Measurements from ENCODE around the gene MTIF2.
"Not testable (repeated sequence)": the region's sequence is repeated elsewhere in the genome, so short reads cannot be mapped to it uniquely, and the experiment has no call there.

Gene MTIF2

GRCh38 chr2:55239656-55240222, 29.3 kb downstream of the MTIF2 start:
- no peak for DNase-seq

- DNase-seq = no peak
These were observed 32.0 kb downstream of the MTIF2 start for GRCh38 chr2:55236992-55237543.

- no peak for DNase-seq
These were observed 33.1 kb downstream of the MTIF2 start for GRCh38 chr2:55235724-55236538.

- no peak for DNase-seq
These were observed 35.4 kb downstream of the MTIF2 start for GRCh38 chr2:55233658-55233940.

GRCh38 chr2:55232863-55233657, 36.0 kb downstream of the MTIF2 start:
- DNase-seq = peak; percentile 56

- peak; percentile 95 for DNase-seq
These were observed 36.8 kb downstream of the MTIF2 start, which contains the start of the genes CLHC1 and RPS27A for GRCh38 chr2:55232084-55232862. Gene CLHC1 (minus strand): TSS chr2:55232293. CDS start chr2:55222411, 9,882 bp downstream. Gene RPS27A (plus strand): TSS chr2:55232688. CDS start chr2:55232825, 137 bp downstream.

GRCh38 chr2:55231546-55232083, 37.4 kb downstream of the MTIF2 start:
- DNase-seq = peak; percentile 67

GRCh38 chr2:55230551-55230950, 38.5 kb downstream of the MTIF2 start:
- DNase-seq = no peak

- no peak for DNase-seq
These were observed 39.8 kb downstream of the MTIF2 start for GRCh38 chr2:55229221-55229620.

GRCh38 chr2:55228226-55228563, 40.8 kb downstream of the MTIF2 start:
- no peak for DNase-seq

- DNase-seq = peak; percentile 76
These were observed 41.4 kb downstream of the MTIF2 start for GRCh38 chr2:55227437-55228225.

GRCh38 chr2:55225481-55226020, 43.5 kb downstream of the MTIF2 start:
- no peak for DNase-seq

- no peak for DNase-seq
These were observed 44.2 kb downstream of the MTIF2 start for GRCh38 chr2:55224761-55225261.

- DNase-seq = no peak
These were observed 44.9 kb downstream of the MTIF2 start for GRCh38 chr2:55223958-55224760.

GRCh38 chr2:55213822-55214221, 55.2 kb downstream of the MTIF2 start:
- no peak for DNase-seq

- DNase-seq = no peak
These were observed 64.1 kb downstream of the MTIF2 start for GRCh38 chr2:55204950-55205349.

GRCh38 chr2:55204536-55204935, 64.5 kb downstream of the MTIF2 start:
- DNase-seq = no peak

GRCh38 chr2:55200416-55200815, 68.6 kb downstream of the MTIF2 start:
- no peak for DNase-seq

- DNase-seq = no peak
These were observed 72.5 kb downstream of the MTIF2 start for GRCh38 chr2:55196526-55196925.

- not testable (repeated sequence) for DNase-seq
These were observed 77.1 kb downstream of the MTIF2 start for GRCh38 chr2:55191888-55192287.

Measured in OCI-M1 (cell line).